GM12892 (cell line): ENCODE results near the gene CDH13.

Source experiments
- POLR2A ChIP-seq: IDR thresholded peaks from 2 replicates; pipeline ENCODE4 v1.6.1; 2011; ENCODE audit warnings: low read depth, low read length, control low read depth
- POLR2AphosphoS5 ChIP-seq: IDR thresholded peaks from 2 replicates; pipeline ENCODE4 v1.6.1; 2011; ENCODE audit warnings: low read depth, low read length, control low read depth

DNA sequence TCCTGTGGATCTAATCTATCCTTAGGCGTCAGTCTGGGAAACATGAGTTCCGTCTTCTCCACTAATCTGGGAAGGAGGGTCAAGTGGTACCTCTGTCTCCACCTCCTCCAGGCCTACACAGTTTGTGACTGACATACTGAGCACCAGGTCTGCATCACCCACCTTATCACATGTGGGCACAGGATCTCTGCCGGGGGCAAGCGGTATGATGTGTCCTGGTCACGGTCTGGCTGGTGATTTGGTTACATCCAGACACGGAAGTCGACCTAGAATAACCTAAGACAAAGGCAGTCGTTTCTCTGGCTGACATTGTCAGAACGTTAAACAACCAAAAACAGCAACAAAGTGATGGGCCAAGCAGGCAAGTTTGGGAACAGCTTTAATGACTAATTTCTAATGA is 1098.5 kb downstream of the CDH13 start:
- no peak for TF ChIP-seq POLR2A
- no peak for TF ChIP-seq POLR2AphosphoS5
